Measurements from ENCODE around the gene EPHB3. TPM values are rescaled to one million over a fixed set of nuclear protein-coding genes. Genes with fewer than 3 reads are reported as not detected.

EPHB3 gene
- total RNA-seq, 2 experiments from 2014 or later = 0.19 to 0.22 TPM

- Histone ChIP-seq H3K36me3 (ENCODE audit: insufficient read depth, low read length) (no peaks in the 10 kb centered on the region), H3K4me1 (ENCODE audit: insufficient read depth, low read length) (peaks cover 16% of the 10 kb centered on the region), H3K9me3 (ENCODE audit: control insufficient read depth in 1 of 2, insufficient read depth in 1 of 2, low read length in 2 of 2) (peaks cover 0 to 4% of the 10 kb centered on the region in 2 experiments), H3K27ac (ENCODE audit: low read depth in 1 of 2, low read length in 2 of 2) (no peak overlapping the region), H3K27me3 (ENCODE audit: control insufficient read depth in 1 of 2, insufficient read depth in 2 of 2, low read length in 2 of 2) (peaks cover 21 to 27% of the 10 kb centered on the region in 2 experiments), H3K4me3 (ENCODE audit: low read length) (peak overlapping the region; percentile 28)
- no peak for ATAC-seq (ENCODE audit: poor library complexity)
- Mint-ChIP-seq H3K27ac (no peak overlapping the region), H3K36me3 (ENCODE audit: low read depth) (no peaks in the 10 kb centered on the region), H3K4me1 (ENCODE audit: low read depth) (peaks cover 17% of the 10 kb centered on the region), H3K27me3 (peaks cover 52% of the 10 kb centered on the region), H3K4me3 (peak overlapping the region; percentile 69), H3K9me3 (no peaks in the 10 kb centered on the region)
- ChIA-PET POLR2A (no interaction called here), CTCF (no interaction called here)
- intact Hi-C loops (cut with DNase I, micrococcal nuclease) = no loop called here
- DNase-seq = no peak
- TF ChIP-seq CTCF (IDR thresholded peaks at IDR 0.05) = no peak
Observed at GRCh38 chr3:184568560-184568923, 7.0 kb downstream of the EPHB3 start.

DNA sequence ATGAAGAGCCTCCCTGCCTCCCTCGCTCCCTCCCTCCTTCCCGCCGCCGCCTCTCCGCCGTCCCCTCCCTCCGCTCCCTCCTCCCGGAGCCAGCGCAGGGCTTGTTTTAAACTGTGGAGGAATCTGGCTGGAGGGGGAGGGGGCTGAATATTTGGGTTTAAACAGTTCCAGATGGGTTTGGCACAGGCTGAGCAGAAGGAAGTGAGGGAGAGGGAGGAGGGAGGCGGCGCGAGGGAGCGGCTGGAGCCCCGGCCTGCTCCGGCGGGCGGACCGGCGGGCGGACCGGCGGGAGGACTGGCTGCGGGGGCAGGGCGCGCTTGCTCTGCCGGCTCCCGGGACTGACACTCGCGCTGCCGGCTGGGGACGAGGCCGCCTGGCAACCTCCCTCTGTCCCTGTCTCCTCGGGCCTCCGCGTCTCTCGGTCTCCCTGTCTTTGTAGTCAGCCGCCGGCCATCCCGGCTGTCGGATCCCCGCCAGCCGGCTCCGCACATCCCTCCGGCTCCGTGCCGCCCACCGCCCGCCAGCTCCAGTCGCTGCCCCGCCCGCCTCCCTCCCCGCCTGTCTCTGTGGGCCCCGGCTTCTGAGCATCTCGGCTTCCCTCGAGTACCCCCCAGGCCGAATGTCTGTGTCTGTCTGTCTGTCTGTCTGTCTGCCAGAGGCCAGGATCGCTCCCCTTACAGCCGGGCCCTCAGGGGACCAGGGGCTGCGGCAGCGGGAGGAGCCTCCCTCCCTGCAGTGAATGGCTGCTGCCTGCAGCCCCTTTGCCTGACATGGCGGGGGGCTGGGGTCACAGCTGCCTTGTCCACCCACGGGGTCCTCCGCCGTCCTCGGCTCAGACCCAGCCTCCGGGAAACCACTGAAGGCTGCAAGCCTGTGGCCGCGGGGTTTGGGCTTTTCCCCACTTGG is 7.6 kb downstream of the EPHB3 start:
- no peaks in the 10 kb centered on the region for H3K36me3 Mint-ChIP-seq (ENCODE audit: low read depth)
- no peak overlapping the region for H3K27ac Mint-ChIP-seq
- H3K4me3 ChIP-seq (ENCODE audit: low read length) = peak overlapping the region; percentile 28
- H3K4me1 ChIP-seq (ENCODE audit: insufficient read depth, low read length) = peaks cover 16% of the 10 kb centered on the region
- intact Hi-C loops (cut with DNase I, micrococcal nuclease) = no loop called here
- no peak overlapping the region for H3K27ac ChIP-seq (ENCODE audit: low read depth in 1 of 2, low read length in 2 of 2)
- no peaks in the 10 kb centered on the region for H3K9me3 Mint-ChIP-seq
- ATAC-seq (ENCODE audit: poor library complexity) (peak; percentile 46), DNase-seq (peak in 3 of 14 experiments; percentile 31 to 37 (median 32))
- H3K36me3 ChIP-seq (ENCODE audit: insufficient read depth, low read length) = no peaks in the 10 kb centered on the region
- no peak for TF ChIP-seq CTCF (IDR thresholded peaks at IDR 0.05)
- H3K4me3 Mint-ChIP-seq = no peak overlapping the region
- peaks cover 51% of the 10 kb centered on the region for H3K27me3 Mint-ChIP-seq
- POLR2A ChIA-PET = no interaction called here
- peaks cover 21 to 28% of the 10 kb centered on the region in 2 experiments for H3K27me3 ChIP-seq (ENCODE audit: control insufficient read depth in 1 of 2, insufficient read depth in 2 of 2, low read length in 2 of 2)
- H3K9me3 ChIP-seq (ENCODE audit: control insufficient read depth in 1 of 2, insufficient read depth in 1 of 2, low read length in 2 of 2) = peaks cover 0 to 4% of the 10 kb centered on the region in 2 experiments
- H3K4me1 Mint-ChIP-seq (ENCODE audit: low read depth) = peaks cover 16% of the 10 kb centered on the region
- CTCF ChIA-PET = no interaction called here

GRCh38 chr3:184570035-184570434 is 8.4 kb downstream of the EPHB3 start:
- no peak overlapping the region for H3K27ac ChIP-seq (ENCODE audit: low read depth in 1 of 2, low read length in 2 of 2)
- intact Hi-C loops (cut with DNase I, micrococcal nuclease) = no loop called here
- Mint-ChIP-seq H3K4me3 (peak overlapping the region; percentile 34), H3K4me1 (ENCODE audit: low read depth) (peaks cover 16% of the 10 kb centered on the region), H3K27me3 (peaks cover 46% of the 10 kb centered on the region), H3K36me3 (ENCODE audit: low read depth) (no peaks in the 10 kb centered on the region), H3K9me3 (no peaks in the 10 kb centered on the region), H3K27ac (no peak overlapping the region)
- H3K9me3 ChIP-seq (ENCODE audit: control insufficient read depth in 1 of 2, insufficient read depth in 1 of 2, low read length in 2 of 2) = peaks cover 0 to 4% of the 10 kb centered on the region in 2 experiments
- H3K4me1 ChIP-seq (ENCODE audit: insufficient read depth, low read length) = peaks cover 16% of the 10 kb centered on the region
- peaks cover 21 to 26% of the 10 kb centered on the region in 2 experiments for H3K27me3 ChIP-seq (ENCODE audit: control insufficient read depth in 1 of 2, insufficient read depth in 2 of 2, low read length in 2 of 2)
- no peaks in the 10 kb centered on the region for H3K36me3 ChIP-seq (ENCODE audit: insufficient read depth, low read length)
- no peak for ATAC-seq (ENCODE audit: poor library complexity)
- POLR2A ChIA-PET = no interaction called here
- DNase-seq = no peak
- no peak for TF ChIP-seq CTCF (IDR thresholded peaks at IDR 0.05)
- H3K4me3 ChIP-seq (ENCODE audit: low read length) = no peak overlapping the region
- CTCF ChIA-PET = no interaction called here
